Neural progenitor cell (in vitro differentiated cells): ENCODE results near the gene DDX10.

ENCODE experiments used
- EZH2 ChIP-seq: fragments of 200-600 bp; sonication (generic); IDR thresholded peaks from 2 replicates; pipeline ENCODE4 v1.6.1; 2017; ENCODE audit warnings: antibody characterized with exemption, mild to moderate bottlenecking, moderate library complexity
- EZH2phosphoT487 ChIP-seq: fragments of 200-600 bp; sonication (generic); IDR thresholded peaks from 2 replicates; pipeline ENCODE4 v1.6.1; 2017; ENCODE audit warnings: antibody characterized with exemption
- TF ChIP-seq, protein P1 (sequence below): fragments of 200-600 bp; sonication (generic); IDR thresholded peaks from 2 replicates; pipeline ENCODE4 v1.5.1; 2017; ENCODE audit warnings: antibody characterized with exemption, mild to moderate bottlenecking

- TF ChIP-seq, protein P1, sequence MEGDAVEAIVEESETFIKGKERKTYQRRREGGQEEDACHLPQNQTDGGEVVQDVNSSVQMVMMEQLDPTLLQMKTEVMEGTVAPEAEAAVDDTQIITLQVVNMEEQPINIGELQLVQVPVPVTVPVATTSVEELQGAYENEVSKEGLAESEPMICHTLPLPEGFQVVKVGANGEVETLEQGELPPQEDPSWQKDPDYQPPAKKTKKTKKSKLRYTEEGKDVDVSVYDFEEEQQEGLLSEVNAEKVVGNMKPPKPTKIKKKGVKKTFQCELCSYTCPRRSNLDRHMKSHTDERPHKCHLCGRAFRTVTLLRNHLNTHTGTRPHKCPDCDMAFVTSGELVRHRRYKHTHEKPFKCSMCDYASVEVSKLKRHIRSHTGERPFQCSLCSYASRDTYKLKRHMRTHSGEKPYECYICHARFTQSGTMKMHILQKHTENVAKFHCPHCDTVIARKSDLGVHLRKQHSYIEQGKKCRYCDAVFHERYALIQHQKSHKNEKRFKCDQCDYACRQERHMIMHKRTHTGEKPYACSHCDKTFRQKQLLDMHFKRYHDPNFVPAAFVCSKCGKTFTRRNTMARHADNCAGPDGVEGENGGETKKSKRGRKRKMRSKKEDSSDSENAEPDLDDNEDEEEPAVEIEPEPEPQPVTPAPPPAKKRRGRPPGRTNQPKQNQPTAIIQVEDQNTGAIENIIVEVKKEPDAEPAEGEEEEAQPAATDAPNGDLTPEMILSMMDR, result no peak
- TF ChIP-seq EZH2 (no peak), EZH2phosphoT487 (no peak)
Measured at GRCh38 chr11:108916935-108917334, 252.1 kb downstream of the DDX10 start.
